Measurements from ENCODE around the gene NEK8. TPM values are rescaled to one million over a fixed set of nuclear protein-coding genes. Genes with fewer than 3 reads are reported as not detected.

Gene NEK8
- total and polyA plus RNA-seq, 9 of the 15 experiments (the other 6 are each of a cell fraction or from before 2014, with no cell fraction given) = 0.98 to 16.6 (median 4.6) TPM

DNA sequence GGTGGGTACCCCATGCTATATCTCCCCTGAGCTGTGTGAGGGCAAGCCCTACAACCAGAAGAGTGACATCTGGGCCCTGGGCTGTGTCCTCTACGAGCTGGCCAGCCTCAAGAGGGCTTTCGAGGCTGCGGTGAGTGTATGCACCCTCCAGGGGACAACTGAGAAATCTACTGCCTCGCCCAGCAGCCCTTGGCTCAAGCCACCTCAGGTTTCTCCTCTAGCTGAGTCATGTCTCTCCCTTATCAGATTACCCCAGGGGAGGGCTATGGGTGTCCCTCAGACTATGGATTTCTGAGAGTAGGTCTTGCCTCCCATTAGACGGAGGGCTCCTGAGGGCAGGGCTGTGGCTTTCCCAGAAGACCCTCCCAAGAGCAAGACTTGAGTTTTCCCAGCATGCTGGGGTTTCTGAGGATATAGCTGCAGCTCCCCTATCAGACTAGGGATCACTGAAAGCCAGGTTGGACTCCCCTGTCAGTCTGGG lies 6.7 kb downstream of the NEK8 start (continued):
- TF ChIP-seq, protein P1, sequence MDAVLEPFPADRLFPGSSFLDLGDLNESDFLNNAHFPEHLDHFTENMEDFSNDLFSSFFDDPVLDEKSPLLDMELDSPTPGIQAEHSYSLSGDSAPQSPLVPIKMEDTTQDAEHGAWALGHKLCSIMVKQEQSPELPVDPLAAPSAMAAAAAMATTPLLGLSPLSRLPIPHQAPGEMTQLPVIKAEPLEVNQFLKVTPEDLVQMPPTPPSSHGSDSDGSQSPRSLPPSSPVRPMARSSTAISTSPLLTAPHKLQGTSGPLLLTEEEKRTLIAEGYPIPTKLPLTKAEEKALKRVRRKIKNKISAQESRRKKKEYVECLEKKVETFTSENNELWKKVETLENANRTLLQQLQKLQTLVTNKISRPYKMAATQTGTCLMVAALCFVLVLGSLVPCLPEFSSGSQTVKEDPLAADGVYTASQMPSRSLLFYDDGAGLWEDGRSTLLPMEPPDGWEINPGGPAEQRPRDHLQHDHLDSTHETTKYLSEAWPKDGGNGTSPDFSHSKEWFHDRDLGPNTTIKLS (IDR thresholded peaks at IDR 0.05; ENCODE audit: borderline replicate concordance, low read depth) = peak; percentile 29; the same call in 1 of the 2 replicates
- TF ChIP-seq, protein P2, sequence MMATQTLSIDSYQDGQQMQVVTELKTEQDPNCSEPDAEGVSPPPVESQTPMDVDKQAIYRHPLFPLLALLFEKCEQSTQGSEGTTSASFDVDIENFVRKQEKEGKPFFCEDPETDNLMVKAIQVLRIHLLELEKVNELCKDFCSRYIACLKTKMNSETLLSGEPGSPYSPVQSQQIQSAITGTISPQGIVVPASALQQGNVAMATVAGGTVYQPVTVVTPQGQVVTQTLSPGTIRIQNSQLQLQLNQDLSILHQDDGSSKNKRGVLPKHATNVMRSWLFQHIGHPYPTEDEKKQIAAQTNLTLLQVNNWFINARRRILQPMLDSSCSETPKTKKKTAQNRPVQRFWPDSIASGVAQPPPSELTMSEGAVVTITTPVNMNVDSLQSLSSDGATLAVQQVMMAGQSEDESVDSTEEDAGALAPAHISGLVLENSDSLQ (IDR thresholded peaks at IDR 0.05) = peak; percentile 82
- TF ChIP-seq, protein P3, sequence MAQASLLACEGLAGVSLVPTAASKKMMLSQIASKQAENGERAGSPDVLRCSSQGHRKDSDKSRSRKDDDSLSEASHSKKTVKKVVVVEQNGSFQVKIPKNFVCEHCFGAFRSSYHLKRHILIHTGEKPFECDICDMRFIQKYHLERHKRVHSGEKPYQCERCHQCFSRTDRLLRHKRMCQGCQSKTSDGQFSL (CRISPR knock-in tag; IDR thresholded peaks at IDR 0.05) = no peak
- TF ChIP-seq, protein P3 (tag; IDR thresholded peaks at IDR 0.05) = no peak
- TF ChIP-seq GATAD2B (IDR thresholded peaks at IDR 0.05; ENCODE audit: borderline replicate concordance) (0 out of 2 replicates have a peak, but pooled peaks have one; percentile 32), TBP (optimal IDR thresholded peaks at IDR 0.05; ENCODE audit: low read depth, low read length) (peak; percentile 67), LEF1 (IDR thresholded peaks at IDR 0.05) (peak; percentile 54), YY1 (IDR thresholded peaks at IDR 0.05; ENCODE audit: borderline replicate concordance in 1 of 3, control insufficient read depth in 1 of 3, extremely low read depth in 1 of 3, insufficient read depth in 3 of 3, insufficient read length in 1 of 3, insufficient replicate concordance in 2 of 3, low read depth in 1 of 3, low read length in 2 of 3) (peak in 2 of 3 experiments; percentile 11 to 27), BHLHE40 (IDR thresholded peaks at IDR 0.05; ENCODE audit: low read length) (peak; percentile 13; the same call in 1 of the 2 replicates), ZBTB7A (IDR thresholded peaks at IDR 0.05; ENCODE audit: borderline replicate concordance, control insufficient read depth, low read depth, low read length) (peak; percentile 51; the same call in 1 of the 2 replicates), SRSF3 (IDR thresholded peaks at IDR 0.05; ENCODE audit: insufficient read depth, low read length) (no peak), PHF21A (IDR thresholded peaks at IDR 0.05; ENCODE audit: borderline replicate concordance, low read depth) (no peak), STAT5A (IDR thresholded peaks at IDR 0.05; ENCODE audit: borderline replicate concordance, low read length) (no peak), HDGF (IDR thresholded peaks at IDR 0.05) (no peak), NR1H2 (CRISPR knock-in tag; IDR thresholded peaks at IDR 0.05) (no peak)
- TF ChIP-seq, protein P4, sequence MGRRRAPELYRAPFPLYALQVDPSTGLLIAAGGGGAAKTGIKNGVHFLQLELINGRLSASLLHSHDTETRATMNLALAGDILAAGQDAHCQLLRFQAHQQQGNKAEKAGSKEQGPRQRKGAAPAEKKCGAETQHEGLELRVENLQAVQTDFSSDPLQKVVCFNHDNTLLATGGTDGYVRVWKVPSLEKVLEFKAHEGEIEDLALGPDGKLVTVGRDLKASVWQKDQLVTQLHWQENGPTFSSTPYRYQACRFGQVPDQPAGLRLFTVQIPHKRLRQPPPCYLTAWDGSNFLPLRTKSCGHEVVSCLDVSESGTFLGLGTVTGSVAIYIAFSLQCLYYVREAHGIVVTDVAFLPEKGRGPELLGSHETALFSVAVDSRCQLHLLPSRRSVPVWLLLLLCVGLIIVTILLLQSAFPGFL (CRISPR knock-in tag; IDR thresholded peaks at IDR 0.05) = 0 out of 2 replicates have a peak, but pooled peaks have one; percentile 69

All from K562 (cell line).